Right hindlimb (tissue), 1 donor: Measurements from ENCODE around the gene PPP1R15B.

Experiments used
- DNase-seq: peaks from one replicate; pipeline ENCODE4 v3.0.0-alpha.2; 2018

The PPP1R15B gene

DNA sequence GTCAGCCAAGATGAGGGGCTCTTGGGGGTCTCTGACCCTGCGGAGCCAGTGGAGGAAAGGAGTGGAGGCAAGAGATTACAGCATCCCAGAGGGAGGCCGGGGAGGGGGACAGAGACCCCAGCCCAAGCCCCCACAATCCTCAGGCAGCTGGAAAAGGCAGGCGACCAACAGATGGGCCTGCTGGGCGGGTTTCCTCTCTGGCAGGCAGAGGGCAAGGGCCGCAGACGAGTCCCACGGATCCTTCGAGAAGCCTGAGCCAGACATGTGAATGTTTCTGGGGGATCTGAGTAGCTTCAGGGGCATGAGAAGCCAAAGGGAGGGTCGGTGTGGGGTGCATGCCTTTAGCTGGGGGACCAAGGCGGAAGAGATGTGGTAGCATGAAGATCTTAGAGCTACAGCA lies 49.8 kb downstream of the PPP1R15B start:
- DNase-seq, result no peak

DNA sequence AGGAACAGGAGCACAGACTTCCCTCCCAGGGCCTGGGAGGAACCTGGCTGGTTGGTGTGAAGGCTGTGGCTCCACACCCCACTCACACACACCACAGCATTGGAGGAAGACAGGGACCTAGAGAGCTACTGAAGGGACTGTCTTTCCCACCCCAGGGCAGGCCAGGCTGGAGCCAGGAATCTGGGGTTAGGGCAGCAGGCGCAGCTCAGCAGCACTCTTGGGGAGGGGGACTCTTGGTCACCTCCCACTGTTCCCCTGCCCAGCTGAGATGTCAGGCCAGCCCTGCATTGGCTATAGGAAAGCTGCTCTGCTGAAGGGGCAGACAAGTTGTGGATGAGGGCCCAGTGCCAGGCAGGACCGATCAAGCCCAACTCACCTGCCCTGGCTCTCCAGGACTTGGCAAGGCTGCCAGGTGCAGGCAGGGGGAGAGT lies 50.3 kb downstream of the PPP1R15B start:
- no peak for DNase-seq

- no peak for DNase-seq
Observed at GRCh38 chr1:204360314-204360713, 51.3 kb downstream of the PPP1R15B start.

- DNase-seq, result peak; percentile 58
Observed at GRCh38 chr1:204359474-204360255, 52.0 kb downstream of the PPP1R15B start, which contains the start of gene PLEKHA6. Gene PLEKHA6 (minus strand): TSS chr1:204359929. CDS start chr1:204273727, 86,202 bp downstream.

DNA sequence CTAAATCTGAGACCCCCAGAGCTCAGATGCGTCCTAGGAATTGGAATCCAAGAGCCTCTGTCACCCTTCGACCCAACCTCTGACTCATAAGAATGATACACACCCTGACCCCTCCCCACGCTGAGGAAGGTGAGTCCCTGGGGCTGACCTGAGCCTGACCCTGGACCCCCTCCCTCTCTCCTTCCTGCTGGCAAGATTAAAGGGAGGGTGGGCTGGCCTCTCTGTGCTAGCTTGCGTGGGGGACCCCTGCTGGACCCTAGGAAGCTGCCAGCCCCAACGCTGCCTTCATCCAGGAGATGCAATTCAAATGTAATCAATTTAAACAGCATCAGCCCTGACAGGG lies 52.5 kb downstream of the PPP1R15B start:
- DNase-seq, result no peak

DNA sequence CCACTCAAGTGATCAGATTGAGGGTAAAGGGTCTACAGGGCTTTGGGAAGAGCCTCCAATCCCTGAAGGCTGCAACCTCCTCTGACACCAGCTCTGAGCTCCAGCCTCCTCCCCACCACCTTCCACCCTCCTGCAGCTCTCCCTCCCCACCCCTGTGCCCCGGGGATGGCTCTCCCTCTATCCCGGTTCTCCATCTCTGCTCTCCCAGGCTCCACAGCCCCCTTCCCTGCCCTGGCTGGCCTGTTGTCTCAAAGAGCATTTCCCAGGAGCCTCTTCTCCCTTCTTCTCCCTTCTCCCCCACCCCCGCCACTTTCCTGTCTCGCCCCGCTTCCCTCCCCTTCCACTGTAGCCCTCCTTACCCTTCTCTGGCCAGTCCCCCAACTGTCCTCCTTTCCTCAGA lies 53.0 kb downstream of the PPP1R15B start:
- DNase-seq, result no peak

- no peak for DNase-seq
Observed at GRCh38 chr1:204357551-204358490, 53.8 kb downstream of the PPP1R15B start.

DNA sequence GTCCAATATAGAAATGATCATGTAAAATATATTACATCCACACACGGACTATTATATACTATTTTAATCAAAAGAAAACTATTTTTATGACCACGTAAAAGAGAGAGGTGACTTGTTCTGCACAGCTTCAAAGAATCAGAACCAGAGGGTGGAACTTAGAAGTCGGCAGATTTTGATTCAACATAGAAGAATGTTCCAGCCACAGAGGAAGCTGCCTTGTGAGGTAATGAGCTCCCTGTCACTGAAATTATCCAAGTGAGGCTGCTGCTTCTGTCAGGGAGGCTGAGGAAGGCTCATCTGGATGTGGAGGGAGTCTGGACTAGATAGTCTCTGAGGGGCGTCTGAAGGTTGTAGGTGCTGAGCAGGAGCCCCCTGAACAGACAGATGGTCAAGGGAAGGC lies 54.6 kb downstream of the PPP1R15B start:
- DNase-seq, result no peak

GRCh38 chr1:204355913-204356312 lies 55.7 kb downstream of the PPP1R15B start:
- DNase-seq, result no peak

GRCh38 chr1:204354579-204354978 lies 57.0 kb downstream of the PPP1R15B start:
- no peak for DNase-seq
